Glomerular visceral epithelial cell (primary cell): ENCODE data around the gene CREB3L2.

Source experiments
- DNase-seq: peaks from one replicate; pipeline ENCODE4 v3.0.0-alpha.2; 2016; ENCODE audit errors: extremely low spot score

Gene CREB3L2

GRCh38 chr7:137898839-137899721 lies 102.8 kb downstream of the CREB3L2 start:
- DNase-seq: peak; percentile 80

- DNase-seq: no peak
These were observed 106.3 kb downstream of the CREB3L2 start for GRCh38 chr7:137895301-137896221.

- DNase-seq: no peak
These were observed 108.6 kb downstream of the CREB3L2 start for GRCh38 chr7:137893143-137893742.

GRCh38 chr7:137891016-137891655 lies 110.8 kb downstream of the CREB3L2 start:
- DNase-seq: no peak

- DNase-seq: no peak
These were observed 111.4 kb downstream of the CREB3L2 start for GRCh38 chr7:137890449-137890921.

- DNase-seq: no peak
These were observed 113.6 kb downstream of the CREB3L2 start for GRCh38 chr7:137888241-137888640.

GRCh38 chr7:137886746-137887145 lies 115.1 kb downstream of the CREB3L2 start:
- DNase-seq: no peak

- DNase-seq: no peak
These were observed 115.6 kb downstream of the CREB3L2 start for GRCh38 chr7:137886281-137886680.

- DNase-seq: no peak
These were observed 116.2 kb downstream of the CREB3L2 start for GRCh38 chr7:137885678-137886077.

- DNase-seq: peak; percentile 45
These were observed 119.1 kb downstream of the CREB3L2 start for GRCh38 chr7:137882806-137883205.

GRCh38 chr7:137882261-137882668 lies 119.6 kb downstream of the CREB3L2 start:
- peak; percentile 99 for DNase-seq

- DNase-seq: no peak
These were observed 120.2 kb downstream of the CREB3L2 start for GRCh38 chr7:137881607-137882260.

- DNase-seq: peak; percentile 65
These were observed 121.5 kb downstream of the CREB3L2 start for GRCh38 chr7:137880432-137880831.

- DNase-seq: peak; percentile 55
These were observed 122.3 kb downstream of the CREB3L2 start for GRCh38 chr7:137879357-137880158.

- no peak for DNase-seq
These were observed 123.4 kb downstream of the CREB3L2 start for GRCh38 chr7:137878333-137878961.

GRCh38 chr7:137877027-137877675 lies 124.7 kb downstream of the CREB3L2 start:
- DNase-seq: no peak

GRCh38 chr7:137875746-137876145 lies 126.1 kb downstream of the CREB3L2 start:
- peak; percentile 56 for DNase-seq

GRCh38 chr7:137873979-137874777 lies 127.7 kb downstream of the CREB3L2 start:
- peak; percentile 92 for DNase-seq
